GM03348 (cell line): ENCODE results near the gene EPB41L5.
"Not testable (repeated sequence)": the region's sequence is repeated elsewhere in the genome, so short reads cannot be mapped to it uniquely, and the experiment has no call there.

Experiments used
- DNase-seq: peaks from one replicate; pipeline ENCODE4 v3.0.0; 2012; ENCODE audit warnings: low spot score

The EPB41L5 gene

GRCh38 chr2:120029672-120030640 lies 17.1 kb downstream of the EPB41L5 start:
- no peak for DNase-seq

- DNase-seq = no peak
Measured at GRCh38 chr2:120032297-120032696, 19.4 kb downstream of the EPB41L5 start.

- no peak for DNase-seq
Measured at GRCh38 chr2:120034027-120034426, 21.1 kb downstream of the EPB41L5 start.

- DNase-seq = no peak
Measured at GRCh38 chr2:120034621-120035020, 21.7 kb downstream of the EPB41L5 start.

GRCh38 chr2:120036145-120036544 lies 23.3 kb downstream of the EPB41L5 start:
- no peak for DNase-seq

- DNase-seq = no peak
Measured at GRCh38 chr2:120037995-120038541, 25.2 kb downstream of the EPB41L5 start.

- no peak for DNase-seq
Measured at GRCh38 chr2:120042359-120042758, 29.5 kb downstream of the EPB41L5 start.

- DNase-seq = no peak
Measured at GRCh38 chr2:120044336-120044735, 31.5 kb downstream of the EPB41L5 start.

GRCh38 chr2:120045775-120046174 lies 32.9 kb downstream of the EPB41L5 start:
- DNase-seq = not testable (repeated sequence)

GRCh38 chr2:120046252-120046651 lies 33.4 kb downstream of the EPB41L5 start:
- not testable (repeated sequence) for DNase-seq

GRCh38 chr2:120052597-120052996 lies 39.7 kb downstream of the EPB41L5 start:
- peak; percentile 6 for DNase-seq

GRCh38 chr2:120053891-120054290 lies 41.0 kb downstream of the EPB41L5 start:
- DNase-seq = no peak

- no peak for DNase-seq
Measured at GRCh38 chr2:120059483-120059882, 46.6 kb downstream of the EPB41L5 start.

GRCh38 chr2:120060088-120060623 lies 47.3 kb downstream of the EPB41L5 start:
- no peak for DNase-seq

GRCh38 chr2:120064664-120065063 lies 51.8 kb downstream of the EPB41L5 start:
- DNase-seq = no peak

GRCh38 chr2:120066800-120067547 lies 54.1 kb downstream of the EPB41L5 start:
- no peak for DNase-seq

GRCh38 chr2:120068040-120068658 lies 55.3 kb downstream of the EPB41L5 start:
- not testable (repeated sequence) for DNase-seq

GRCh38 chr2:120075545-120075944 lies 62.7 kb downstream of the EPB41L5 start:
- DNase-seq = no peak

GRCh38 chr2:120077896-120078295 lies 65.0 kb downstream of the EPB41L5 start:
- no peak for DNase-seq

GRCh38 chr2:120079647-120080046 lies 66.8 kb downstream of the EPB41L5 start:
- DNase-seq = no peak

- no peak for DNase-seq
Measured at GRCh38 chr2:120091436-120091835, 78.6 kb downstream of the EPB41L5 start.

GRCh38 chr2:120094795-120095194 lies 81.9 kb downstream of the EPB41L5 start:
- no peak for DNase-seq
